Astrocyte (in vitro differentiated cells and primary cell): ENCODE results near the gene TAAR9.

Experiments used
- EZH2 ChIP-seq: IDR thresholded peaks from 2 replicates; pipeline ENCODE4 v1.6.1; 2012; ENCODE audit warnings: mild to moderate bottlenecking, low read length, inconsistent platforms; ENCODE audit not compliant: insufficient read depth
- TF ChIP-seq, protein P1 (sequence below): IDR thresholded peaks from 2 replicates; pipeline ENCODE4 v1.5.1; 2011; ENCODE audit warnings: low read depth, mild to moderate bottlenecking, inconsistent platforms, low read length, moderate library complexity; ENCODE audit not compliant: insufficient read depth

DNA sequence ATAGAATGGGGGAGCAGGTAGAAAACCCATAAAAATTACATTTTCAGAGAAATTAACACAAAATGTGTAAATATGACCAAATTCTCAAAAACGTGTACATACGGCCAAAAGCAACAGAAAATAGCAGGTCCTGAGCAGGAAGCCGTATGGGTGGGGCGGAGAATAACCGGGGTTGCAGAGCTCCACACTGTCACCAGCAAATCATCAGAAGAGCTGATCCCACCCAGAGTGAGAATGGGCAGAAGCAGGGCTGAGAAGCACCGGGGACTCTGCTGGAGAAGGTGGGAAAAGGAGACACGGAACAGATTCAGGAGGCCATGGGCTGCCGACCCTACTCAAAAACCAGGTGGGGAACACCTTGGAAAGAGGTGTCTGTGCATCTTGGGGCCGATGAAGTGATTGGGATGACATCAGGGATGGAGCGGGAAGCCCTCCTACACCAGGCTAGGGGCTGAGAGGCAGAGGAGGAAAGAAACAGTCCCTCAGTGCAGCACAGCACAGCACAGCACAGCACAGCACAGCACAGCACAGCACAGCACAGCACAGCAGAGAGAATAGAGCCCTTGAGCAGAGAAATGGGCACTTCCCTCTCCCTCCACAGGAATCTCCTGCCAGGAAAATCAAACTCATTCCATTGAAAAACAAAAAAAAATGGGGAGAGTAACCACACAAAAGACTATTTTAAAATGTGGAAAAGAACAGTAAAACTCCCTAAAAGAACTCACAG lies 47.4 kb upstream of the TAAR9 start:
- TF ChIP-seq, protein P1, sequence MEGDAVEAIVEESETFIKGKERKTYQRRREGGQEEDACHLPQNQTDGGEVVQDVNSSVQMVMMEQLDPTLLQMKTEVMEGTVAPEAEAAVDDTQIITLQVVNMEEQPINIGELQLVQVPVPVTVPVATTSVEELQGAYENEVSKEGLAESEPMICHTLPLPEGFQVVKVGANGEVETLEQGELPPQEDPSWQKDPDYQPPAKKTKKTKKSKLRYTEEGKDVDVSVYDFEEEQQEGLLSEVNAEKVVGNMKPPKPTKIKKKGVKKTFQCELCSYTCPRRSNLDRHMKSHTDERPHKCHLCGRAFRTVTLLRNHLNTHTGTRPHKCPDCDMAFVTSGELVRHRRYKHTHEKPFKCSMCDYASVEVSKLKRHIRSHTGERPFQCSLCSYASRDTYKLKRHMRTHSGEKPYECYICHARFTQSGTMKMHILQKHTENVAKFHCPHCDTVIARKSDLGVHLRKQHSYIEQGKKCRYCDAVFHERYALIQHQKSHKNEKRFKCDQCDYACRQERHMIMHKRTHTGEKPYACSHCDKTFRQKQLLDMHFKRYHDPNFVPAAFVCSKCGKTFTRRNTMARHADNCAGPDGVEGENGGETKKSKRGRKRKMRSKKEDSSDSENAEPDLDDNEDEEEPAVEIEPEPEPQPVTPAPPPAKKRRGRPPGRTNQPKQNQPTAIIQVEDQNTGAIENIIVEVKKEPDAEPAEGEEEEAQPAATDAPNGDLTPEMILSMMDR = no peak
- TF ChIP-seq EZH2 = no peak
